GM21423 (cell line): Measurements from ENCODE around the gene CDH1.
"Not testable (repeated sequence)": the region's sequence is repeated elsewhere in the genome, so short reads cannot be mapped to it uniquely, and the experiment has no call there.

Experiments
- ATAC-seq: cut with Tn5 transposase; IDR thresholded peaks from one replicate; pipeline ENCODE4 v1.9.1; 2021; ENCODE audit warnings: mild to moderate bottlenecking, moderate library complexity; ENCODE audit not compliant: unreplicated experiment

Gene CDH1

DNA sequence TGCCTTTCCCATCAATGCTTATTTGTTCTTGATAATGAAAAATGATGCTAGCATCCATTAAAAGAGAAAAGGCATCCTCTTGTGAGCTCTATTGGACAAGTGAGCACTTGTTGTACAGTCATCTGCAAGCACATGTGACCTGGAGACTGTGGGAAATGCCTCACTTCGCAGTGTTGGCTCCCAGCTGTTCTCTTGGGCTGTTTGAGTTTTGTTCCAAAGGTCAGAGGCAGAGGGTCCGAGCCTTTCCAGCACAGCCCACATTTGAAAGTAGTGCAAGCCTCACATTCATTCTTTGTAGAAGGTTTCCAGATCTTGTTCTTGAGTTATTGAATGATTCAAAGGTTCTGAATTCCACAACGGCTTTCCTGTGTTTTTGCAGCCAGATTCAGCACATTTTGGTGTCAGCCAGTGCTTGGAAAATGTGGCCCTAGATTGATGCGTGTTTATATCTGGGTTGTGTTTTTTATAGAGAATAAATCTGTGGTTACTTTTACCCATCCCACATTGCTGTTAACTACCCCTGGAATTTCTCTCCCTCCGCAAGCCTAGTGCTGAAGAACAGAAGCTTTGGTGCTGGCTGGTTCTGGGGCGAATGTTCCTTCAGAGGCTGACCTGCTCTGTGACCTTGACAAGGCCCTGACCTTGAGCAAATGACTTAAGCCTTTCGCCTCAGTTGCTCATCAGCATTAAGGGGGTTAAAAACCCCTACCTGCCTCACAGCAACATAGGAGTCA is 49.8 kb downstream of the CDH1 start:
- ATAC-seq = no peak

GRCh38 chr16:68787419-68787807 is 50.3 kb downstream of the CDH1 start:
- not testable (repeated sequence) for ATAC-seq

DNA sequence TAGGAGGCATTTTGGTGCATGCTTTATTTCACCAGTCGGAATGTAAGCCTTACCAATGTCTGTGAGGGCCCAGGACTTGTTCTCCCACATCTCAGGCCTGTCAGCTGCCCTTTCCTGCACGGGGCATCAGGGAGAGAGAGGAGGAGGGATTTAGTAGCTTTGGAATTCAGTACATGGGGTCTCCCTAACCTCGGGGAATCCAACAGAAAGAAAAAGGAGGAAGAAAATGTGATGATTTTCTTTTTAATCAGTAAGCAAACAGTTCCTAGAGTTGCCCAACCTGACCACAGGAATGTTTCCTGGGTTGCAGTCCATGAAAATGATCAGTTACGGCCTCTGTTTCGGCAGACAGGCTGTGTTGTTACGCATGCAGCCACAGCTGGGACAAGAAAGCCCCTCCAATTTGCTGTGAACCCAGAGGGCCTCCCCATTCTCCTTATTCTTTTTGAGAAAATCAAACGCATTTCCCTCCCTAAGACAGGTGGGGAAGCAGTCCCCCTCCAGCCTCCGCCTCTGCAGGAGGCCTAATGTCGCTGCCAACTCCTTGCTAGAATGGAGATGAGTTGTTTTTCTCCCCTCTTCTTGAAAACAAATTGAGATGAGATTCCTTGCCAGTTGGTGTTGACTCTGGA is 53.2 kb downstream of the CDH1 start:
- ATAC-seq = no peak

- no peak for ATAC-seq
Measured at GRCh38 chr16:68790944-68791343, 53.9 kb downstream of the CDH1 start.

- ATAC-seq = no peak
Measured at GRCh38 chr16:68792465-68793324, 55.6 kb downstream of the CDH1 start.

DNA sequence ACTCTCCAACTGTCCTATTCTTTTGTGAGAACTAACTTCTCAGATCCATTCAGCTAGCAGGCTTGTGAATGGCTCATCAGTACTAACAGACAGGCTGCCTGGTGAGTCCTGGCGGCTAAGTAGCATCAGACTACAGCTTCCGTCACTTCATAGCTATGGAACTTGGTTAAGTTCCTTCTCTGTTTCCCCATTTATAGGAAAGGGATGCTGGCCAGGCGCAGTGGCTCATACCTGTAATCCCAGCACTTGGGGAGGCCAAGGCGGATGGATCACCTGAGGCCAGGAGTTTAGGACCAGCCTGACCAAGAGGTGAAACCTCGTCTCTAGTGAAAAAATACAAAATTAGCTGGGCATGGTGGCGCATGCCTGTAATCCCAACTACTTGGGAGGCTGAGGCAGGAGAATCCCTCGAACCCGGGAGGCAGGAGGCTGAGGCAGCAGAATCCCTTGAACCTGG is 56.3 kb downstream of the CDH1 start:
- ATAC-seq = no peak

- ATAC-seq = no peak
Measured at GRCh38 chr16:68798398-68798797, 61.3 kb downstream of the CDH1 start.

GRCh38 chr16:68800257-68800875 is 63.3 kb downstream of the CDH1 start:
- ATAC-seq = no peak

DNA sequence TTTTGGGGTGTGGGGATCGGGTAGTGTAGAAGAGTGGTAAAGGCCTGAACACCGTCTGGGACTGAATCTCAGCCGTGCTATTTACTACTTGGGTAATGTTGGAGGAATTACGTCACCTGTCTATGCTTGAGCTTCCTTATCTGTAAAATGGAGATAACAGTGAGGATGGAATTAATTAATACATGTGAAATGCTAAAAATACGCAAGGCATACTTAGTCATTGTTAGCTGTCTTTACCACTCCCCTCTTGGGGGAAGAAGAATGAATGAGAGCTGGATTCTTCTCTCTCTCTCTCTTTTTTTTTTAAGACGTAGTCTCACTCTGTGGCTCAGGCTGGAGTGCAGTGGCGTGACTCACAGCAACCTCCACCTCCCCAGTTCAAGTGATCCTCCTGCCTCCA is 65.1 kb downstream of the CDH1 start:
- no peak for ATAC-seq

DNA sequence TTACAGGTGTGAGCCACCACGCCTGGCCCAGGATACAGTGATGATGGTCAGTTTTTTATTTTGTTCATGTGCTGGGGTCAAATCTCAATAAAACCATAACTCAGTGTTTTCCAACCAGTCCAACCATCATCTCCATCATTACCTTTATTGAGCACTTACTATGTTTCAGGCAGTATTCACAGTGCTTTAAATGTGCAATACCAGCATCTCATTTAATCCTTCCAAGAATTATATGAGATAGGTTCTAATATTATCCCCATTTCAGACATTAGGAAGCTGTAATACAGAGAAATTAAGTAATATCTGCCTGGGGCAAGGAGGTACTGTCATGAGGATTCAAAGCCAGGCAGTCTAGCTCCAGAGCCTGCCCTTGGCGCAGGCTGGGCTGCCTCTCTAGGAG is 69.3 kb downstream of the CDH1 start:
- ATAC-seq = no peak

DNA sequence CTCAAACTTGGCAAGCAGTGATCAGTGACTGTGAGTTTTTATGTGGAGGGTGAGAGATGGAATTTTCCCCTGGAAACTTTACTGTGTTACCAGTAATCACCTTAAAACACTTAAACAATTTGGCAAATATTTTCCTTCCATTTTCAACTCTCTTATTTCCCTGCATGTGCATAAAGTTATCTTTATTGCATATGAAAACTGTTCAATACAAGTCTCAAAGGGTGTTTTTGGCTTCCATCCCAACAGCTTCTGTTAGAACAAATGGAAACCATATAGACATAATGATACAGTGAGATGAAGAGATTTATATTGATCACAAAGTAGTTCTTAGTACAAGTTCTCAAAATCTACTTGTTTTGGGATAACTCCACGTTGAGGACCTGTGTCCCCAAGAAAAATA is 69.9 kb downstream of the CDH1 start:
- no peak for ATAC-seq

- ATAC-seq = no peak
Measured at GRCh38 chr16:68814516-68814915, 77.4 kb downstream of the CDH1 start.

DNA sequence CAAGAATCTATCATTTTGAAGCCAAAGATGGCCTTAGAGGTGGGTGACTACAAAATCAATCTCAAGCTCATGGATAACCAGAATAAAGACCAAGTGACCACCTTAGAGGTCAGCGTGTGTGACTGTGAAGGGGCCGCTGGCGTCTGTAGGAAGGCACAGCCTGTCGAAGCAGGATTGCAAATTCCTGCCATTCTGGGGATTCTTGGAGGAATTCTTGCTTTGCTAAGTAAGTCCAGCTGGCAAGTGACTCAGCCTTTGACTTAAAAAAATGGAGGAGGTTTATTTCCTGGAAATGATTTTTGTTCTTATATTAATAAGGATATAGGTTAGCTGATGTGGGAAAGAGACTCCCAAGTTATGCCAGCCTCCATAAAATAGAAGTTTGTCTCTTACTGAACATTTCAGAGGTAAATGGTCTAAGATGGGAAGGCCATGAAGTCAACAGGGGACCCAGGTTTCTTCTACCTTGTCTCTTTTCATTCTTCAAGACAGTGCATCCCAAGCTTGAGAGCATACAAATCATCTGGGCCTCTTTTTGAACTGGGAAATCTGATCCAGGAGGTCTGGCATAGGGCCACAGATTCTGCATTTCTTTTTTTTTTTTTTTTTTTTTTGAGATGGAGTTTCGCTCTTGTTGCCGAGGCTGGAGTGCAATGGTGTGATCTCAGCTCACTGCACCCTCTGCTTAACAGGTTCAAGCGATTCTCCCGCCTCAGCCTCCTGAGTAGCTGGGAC is 86.5 kb downstream of the CDH1 start:
- no peak for ATAC-seq

- no peak for ATAC-seq
Measured at GRCh38 chr16:68825427-68825826, 88.3 kb downstream of the CDH1 start.

DNA sequence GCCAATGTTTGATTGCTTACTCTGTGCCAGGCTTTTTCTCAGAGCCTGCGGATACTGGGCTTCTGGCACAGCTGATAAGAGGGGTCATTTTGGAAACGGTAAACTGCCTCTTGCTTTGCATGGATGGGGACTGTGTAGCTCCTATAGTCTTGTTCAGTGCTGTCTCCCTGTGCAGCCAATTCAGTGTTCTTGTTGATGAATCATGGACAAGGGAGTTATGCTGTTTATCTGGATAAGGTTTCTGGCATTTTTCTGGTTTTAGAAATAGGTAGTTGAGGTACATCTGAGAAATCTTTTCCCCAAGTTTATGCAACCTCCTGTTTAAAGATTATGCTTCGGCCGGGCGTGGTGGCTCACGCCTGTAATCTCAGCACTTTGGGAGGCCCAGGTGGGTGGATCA is 89.6 kb downstream of the CDH1 start:
- no peak for ATAC-seq

- ATAC-seq = no peak
Measured at GRCh38 chr16:68833251-68833650, 96.2 kb downstream of the CDH1 start.

GRCh38 chr16:68834550-68834949 is 97.5 kb downstream of the CDH1 start:
- no peak for ATAC-seq

DNA sequence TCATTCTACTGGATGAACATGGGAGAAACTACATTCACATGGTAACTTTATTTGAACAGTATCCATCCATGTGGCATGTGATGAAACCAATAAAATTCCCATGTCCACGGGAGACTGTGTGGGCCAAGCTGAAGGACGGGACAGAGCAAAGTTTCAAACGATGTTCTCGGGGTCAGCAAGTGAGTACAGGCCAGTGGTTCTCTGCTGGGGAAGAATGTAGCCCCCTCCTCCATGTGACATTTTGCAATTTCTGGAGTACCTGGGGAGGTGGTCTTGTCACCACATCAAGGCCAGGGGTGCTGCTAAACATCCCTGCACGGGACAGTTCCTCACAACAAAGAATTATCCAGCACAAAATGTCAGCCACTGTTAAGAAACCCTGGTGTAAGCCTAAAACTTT is 98.9 kb downstream of the CDH1 start:
- no peak for ATAC-seq

- ATAC-seq = no peak
Measured at GRCh38 chr16:68839831-68840230, 102.7 kb downstream of the CDH1 start.

GRCh38 chr16:68842964-68843481 is 105.9 kb downstream of the CDH1 start:
- not testable (repeated sequence) for ATAC-seq
